B cell (primary cell): ENCODE data around the gene RARRES2.

Source experiments
- EZH2 ChIP-seq: IDR thresholded peaks from 2 replicates; pipeline ENCODE4 v1.6.1; 2012; ENCODE audit warnings: borderline replicate concordance, low read depth, mild to moderate bottlenecking, moderate library complexity, low read length; ENCODE audit not compliant: insufficient read depth, poor library complexity, severe bottlenecking
- TF ChIP-seq, protein P1 (sequence below): fragments of 200-600 bp; IDR thresholded peaks from one replicate; pipeline ENCODE4 v1.8.0; 2022; ENCODE audit warnings: antibody characterized with exemption, mild to moderate bottlenecking

GRCh38 chr7:150369748-150370501 lies 28.5 kb upstream of the RARRES2 start:
- TF ChIP-seq, protein P1, sequence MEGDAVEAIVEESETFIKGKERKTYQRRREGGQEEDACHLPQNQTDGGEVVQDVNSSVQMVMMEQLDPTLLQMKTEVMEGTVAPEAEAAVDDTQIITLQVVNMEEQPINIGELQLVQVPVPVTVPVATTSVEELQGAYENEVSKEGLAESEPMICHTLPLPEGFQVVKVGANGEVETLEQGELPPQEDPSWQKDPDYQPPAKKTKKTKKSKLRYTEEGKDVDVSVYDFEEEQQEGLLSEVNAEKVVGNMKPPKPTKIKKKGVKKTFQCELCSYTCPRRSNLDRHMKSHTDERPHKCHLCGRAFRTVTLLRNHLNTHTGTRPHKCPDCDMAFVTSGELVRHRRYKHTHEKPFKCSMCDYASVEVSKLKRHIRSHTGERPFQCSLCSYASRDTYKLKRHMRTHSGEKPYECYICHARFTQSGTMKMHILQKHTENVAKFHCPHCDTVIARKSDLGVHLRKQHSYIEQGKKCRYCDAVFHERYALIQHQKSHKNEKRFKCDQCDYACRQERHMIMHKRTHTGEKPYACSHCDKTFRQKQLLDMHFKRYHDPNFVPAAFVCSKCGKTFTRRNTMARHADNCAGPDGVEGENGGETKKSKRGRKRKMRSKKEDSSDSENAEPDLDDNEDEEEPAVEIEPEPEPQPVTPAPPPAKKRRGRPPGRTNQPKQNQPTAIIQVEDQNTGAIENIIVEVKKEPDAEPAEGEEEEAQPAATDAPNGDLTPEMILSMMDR: no peak
- TF ChIP-seq EZH2: no peak
